Tibial nerve (tissue), 3 donors: ENCODE results near the gene ZSCAN32.

ENCODE experiments used
- CTCF ChIP-seq, 5 experiments: fragments of 200-600 bp in 3 of 5; fragments of 450-650 bp in 2 of 5; sonication (generic) in 3 of 5; IDR thresholded peaks; one replicate each; pipeline ENCODE4 v1.5.1; 2016 to 2019; ENCODE audit warnings: antibody characterized with exemption in 5 of 5, mild to moderate bottlenecking in 3 of 5, moderate library complexity in 2 of 5
- POLR2A ChIP-seq, 2 donors: fragments of 450-650 bp; IDR thresholded peaks; one replicate each; pipeline ENCODE4 v1.6.1; 2017; ENCODE audit warnings: antibody characterized with exemption in 2 of 2, mild to moderate bottlenecking in 2 of 2, moderate library complexity in 2 of 2

- TF ChIP-seq CTCF (IDR thresholded peaks at IDR 0.05) (no peak), POLR2A (IDR thresholded peaks at IDR 0.05) (no peak)
Measured at GRCh38 chr16:3346041-3346440, 54.8 kb downstream of the ZSCAN32 start.
